MM.1S (cell line): Measurements from ENCODE around the gene MYCT1.

Experiments
- EZH2phosphoT487 ChIP-seq: fragments of 300-600 bp; sonication (generic); IDR thresholded peaks from 2 replicates; pipeline ENCODE4 v1.6.1; 2018; ENCODE audit warnings: antibody characterized with exemption, low read length
- TF ChIP-seq, protein P1 (sequence below): fragments of 300-600 bp; sonication (generic); IDR thresholded peaks from 2 replicates; pipeline ENCODE4 v1.5.1; 2016; ENCODE audit warnings: antibody characterized with exemption, low read length, mixed read lengths

DNA sequence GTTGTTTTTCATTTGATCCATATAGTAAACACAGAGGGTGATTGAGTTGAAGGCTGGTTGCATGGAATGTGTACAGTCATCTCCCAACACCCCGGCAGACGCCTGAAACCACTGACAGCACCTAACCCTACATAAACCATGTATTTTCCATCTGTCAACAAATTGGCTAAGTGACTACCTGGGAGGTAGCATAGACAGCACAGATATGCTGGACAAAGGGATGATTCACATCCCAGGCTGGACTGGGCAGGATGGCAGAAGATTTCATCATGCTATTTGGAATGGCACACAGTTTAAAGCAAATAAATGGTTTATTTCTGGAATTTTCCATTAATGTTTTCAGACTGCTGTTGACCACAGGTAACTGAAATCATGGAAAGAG is 48.5 kb downstream of the MYCT1 start:
- TF ChIP-seq, protein P1, sequence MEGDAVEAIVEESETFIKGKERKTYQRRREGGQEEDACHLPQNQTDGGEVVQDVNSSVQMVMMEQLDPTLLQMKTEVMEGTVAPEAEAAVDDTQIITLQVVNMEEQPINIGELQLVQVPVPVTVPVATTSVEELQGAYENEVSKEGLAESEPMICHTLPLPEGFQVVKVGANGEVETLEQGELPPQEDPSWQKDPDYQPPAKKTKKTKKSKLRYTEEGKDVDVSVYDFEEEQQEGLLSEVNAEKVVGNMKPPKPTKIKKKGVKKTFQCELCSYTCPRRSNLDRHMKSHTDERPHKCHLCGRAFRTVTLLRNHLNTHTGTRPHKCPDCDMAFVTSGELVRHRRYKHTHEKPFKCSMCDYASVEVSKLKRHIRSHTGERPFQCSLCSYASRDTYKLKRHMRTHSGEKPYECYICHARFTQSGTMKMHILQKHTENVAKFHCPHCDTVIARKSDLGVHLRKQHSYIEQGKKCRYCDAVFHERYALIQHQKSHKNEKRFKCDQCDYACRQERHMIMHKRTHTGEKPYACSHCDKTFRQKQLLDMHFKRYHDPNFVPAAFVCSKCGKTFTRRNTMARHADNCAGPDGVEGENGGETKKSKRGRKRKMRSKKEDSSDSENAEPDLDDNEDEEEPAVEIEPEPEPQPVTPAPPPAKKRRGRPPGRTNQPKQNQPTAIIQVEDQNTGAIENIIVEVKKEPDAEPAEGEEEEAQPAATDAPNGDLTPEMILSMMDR, result no peak
- TF ChIP-seq EZH2phosphoT487, result no peak
